ENCODE data around the gene TNFAIP8L2.

GRCh38 chr1:151189637-151190445 lies 33.4 kb downstream of the TNFAIP8L2 start, which contains the start of gene VPS72:
- TF ChIP-seq CTCF (IDR thresholded peaks at IDR 0.05) (no peak), REST (IDR thresholded peaks at IDR 0.05; ENCODE audit: insufficient read depth in 1 of 2, low read depth in 2 of 2, low read length in 1 of 2) (no peak; a peak in 1 of 4 replicates), POLR2AphosphoS5 (IDR thresholded peaks at IDR 0.05; ENCODE audit: low read depth, low read length) (peak; percentile 97)
